22Rv1 (cell line): ENCODE results near the gene PLA1A.

Experiments used
- CTCF ChIP-seq: fragments of 450-650 bp; IDR thresholded peaks from 2 replicates; pipeline ENCODE4 v1.5.1; 2017; ENCODE audit warnings: mild to moderate bottlenecking
- ZFX ChIP-seq: fragments of 450-650 bp; IDR thresholded peaks from 2 replicates; pipeline ENCODE4 v1.6.1; 2017; ENCODE audit warnings: antibody characterized with exemption, borderline replicate concordance

- TF ChIP-seq CTCF (no peak), ZFX (no peak)
Measured at GRCh38 chr3:119647843-119648575, 50.3 kb downstream of the PLA1A start.
